ENCODE data around the gene LBH. TPM values are rescaled to one million over a fixed set of nuclear protein-coding genes. Genes with fewer than 3 reads are reported as not detected.

The LBH gene
- total RNA-seq, 1 donor from 2014 or later = 137 TPM

- Mint-ChIP-seq H3K4me1 (ENCODE audit: unreplicated experiment) (peaks cover 54% of the 10 kb centered on the region), H3K4me3 (ENCODE audit: unreplicated experiment) (no peak overlapping the region), H3K27me3 (ENCODE audit: unreplicated experiment) (peaks cover 6% of the 10 kb centered on the region), H3K27ac (ENCODE audit: unreplicated experiment) (no peak overlapping the region), H3K36me3 (ENCODE audit: low read depth, unreplicated experiment) (peaks cover 22% of the 10 kb centered on the region), H3K9me3 (ENCODE audit: unreplicated experiment) (no peaks in the 10 kb centered on the region)
- no peak for DNase-seq (ENCODE audit: low spot score)
- TF ChIP-seq CTCF (IDR thresholded peaks at IDR 0.05; ENCODE audit: unreplicated experiment) = no peak
Measured at GRCh38 chr2:30252723-30253701, 21.7 kb downstream of the LBH start.

GRCh38 chr2:30253873-30254684 is 22.7 kb downstream of the LBH start:
- Mint-ChIP-seq H3K27me3 (ENCODE audit: unreplicated experiment) (peaks cover 7% of the 10 kb centered on the region), H3K36me3 (ENCODE audit: low read depth, unreplicated experiment) (peaks cover 30% of the 10 kb centered on the region), H3K4me1 (ENCODE audit: unreplicated experiment) (peaks cover 44% of the 10 kb centered on the region), H3K27ac (ENCODE audit: unreplicated experiment) (no peak overlapping the region), H3K9me3 (ENCODE audit: unreplicated experiment) (no peaks in the 10 kb centered on the region), H3K4me3 (ENCODE audit: unreplicated experiment) (no peak overlapping the region)
- DNase-seq (ENCODE audit: low spot score) = no peak
- TF ChIP-seq CTCF (IDR thresholded peaks at IDR 0.05; ENCODE audit: unreplicated experiment) = no peak

GRCh38 chr2:30254685-30255001 is 23.3 kb downstream of the LBH start:
- Mint-ChIP-seq H3K36me3 (ENCODE audit: low read depth, unreplicated experiment) (peaks cover 35% of the 10 kb centered on the region), H3K9me3 (ENCODE audit: unreplicated experiment) (no peaks in the 10 kb centered on the region), H3K27me3 (ENCODE audit: unreplicated experiment) (peaks cover 11% of the 10 kb centered on the region), H3K4me3 (ENCODE audit: unreplicated experiment) (no peak overlapping the region), H3K4me1 (ENCODE audit: unreplicated experiment) (peaks cover 44% of the 10 kb centered on the region), H3K27ac (ENCODE audit: unreplicated experiment) (no peak overlapping the region)
- no peak for DNase-seq (ENCODE audit: low spot score)
- no peak for TF ChIP-seq CTCF (IDR thresholded peaks at IDR 0.05; ENCODE audit: unreplicated experiment)

GRCh38 chr2:30255026-30255425 is 23.7 kb downstream of the LBH start:
- H3K27me3 Mint-ChIP-seq (ENCODE audit: unreplicated experiment) = peaks cover 11% of the 10 kb centered on the region
- no peaks in the 10 kb centered on the region for H3K9me3 Mint-ChIP-seq (ENCODE audit: unreplicated experiment)
- TF ChIP-seq CTCF (IDR thresholded peaks at IDR 0.05; ENCODE audit: unreplicated experiment) = no peak
- no peak for DNase-seq (ENCODE audit: low spot score)
- H3K36me3 Mint-ChIP-seq (ENCODE audit: low read depth, unreplicated experiment) = peaks cover 38% of the 10 kb centered on the region
- no peak overlapping the region for H3K4me3 Mint-ChIP-seq (ENCODE audit: unreplicated experiment)
- H3K4me1 Mint-ChIP-seq (ENCODE audit: unreplicated experiment) = peaks cover 44% of the 10 kb centered on the region
- H3K27ac Mint-ChIP-seq (ENCODE audit: unreplicated experiment) = no peak overlapping the region
